ENCODE results near the gene SLC22A13. TPM values are rescaled to one million over a fixed set of nuclear protein-coding genes. Genes with fewer than 3 reads are reported as not detected.

Gene SLC22A13
- total RNA-seq, 1 experiment from 2014 or later, result 0.33 TPM

GRCh38 chr3:38308456-38308855, 42.8 kb downstream of the SLC22A13 start:
- ChIA-PET CTCF (interaction anchor here (0.7 kb wide), 1 partner anchor 94 kb away, joined by 3 read pairs; no protein-coding TSS in a partner anchor), POLR2A (no interaction called here)
- Histone ChIP-seq H3K4me3 (ENCODE audit: low read depth in 2 of 2, low read length in 2 of 2) (no peak overlapping the region), H3K27ac (ENCODE audit: low read length) (no peak overlapping the region), H3K9me3 (ENCODE audit: control insufficient read depth, insufficient read depth, low read depth, low read length) (no peaks in the 10 kb centered on the region), H3K4me1 (ENCODE audit: control insufficient read depth, insufficient read depth, low read length) (no peaks in the 10 kb centered on the region), H3K27me3 (ENCODE audit: control insufficient read depth, insufficient read depth, low read length) (no peaks in the 10 kb centered on the region), H3K36me3 (ENCODE audit: control insufficient read depth, insufficient read depth, low read length) (no peaks in the 10 kb centered on the region)
- DNase-seq (ENCODE audit: low read depth, low spot score) (no peak), ATAC-seq (no peak)
- TF ChIP-seq TCF7L2 (IDR thresholded peaks at IDR 0.05; ENCODE audit: low read depth, low read length), result no peak
- no peak for TF ChIP-seq REST (IDR thresholded peaks at IDR 0.05; ENCODE audit: insufficient read depth in 1 of 2, low read depth in 2 of 2, low read length in 1 of 2)
- TF ChIP-seq, protein P1, sequence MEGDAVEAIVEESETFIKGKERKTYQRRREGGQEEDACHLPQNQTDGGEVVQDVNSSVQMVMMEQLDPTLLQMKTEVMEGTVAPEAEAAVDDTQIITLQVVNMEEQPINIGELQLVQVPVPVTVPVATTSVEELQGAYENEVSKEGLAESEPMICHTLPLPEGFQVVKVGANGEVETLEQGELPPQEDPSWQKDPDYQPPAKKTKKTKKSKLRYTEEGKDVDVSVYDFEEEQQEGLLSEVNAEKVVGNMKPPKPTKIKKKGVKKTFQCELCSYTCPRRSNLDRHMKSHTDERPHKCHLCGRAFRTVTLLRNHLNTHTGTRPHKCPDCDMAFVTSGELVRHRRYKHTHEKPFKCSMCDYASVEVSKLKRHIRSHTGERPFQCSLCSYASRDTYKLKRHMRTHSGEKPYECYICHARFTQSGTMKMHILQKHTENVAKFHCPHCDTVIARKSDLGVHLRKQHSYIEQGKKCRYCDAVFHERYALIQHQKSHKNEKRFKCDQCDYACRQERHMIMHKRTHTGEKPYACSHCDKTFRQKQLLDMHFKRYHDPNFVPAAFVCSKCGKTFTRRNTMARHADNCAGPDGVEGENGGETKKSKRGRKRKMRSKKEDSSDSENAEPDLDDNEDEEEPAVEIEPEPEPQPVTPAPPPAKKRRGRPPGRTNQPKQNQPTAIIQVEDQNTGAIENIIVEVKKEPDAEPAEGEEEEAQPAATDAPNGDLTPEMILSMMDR (IDR thresholded peaks at IDR 0.05), result no peak
- no peak for TF ChIP-seq POLR2AphosphoS5 (IDR thresholded peaks at IDR 0.05; ENCODE audit: low read depth, low read length)
- TF ChIP-seq SIN3A (IDR thresholded peaks at IDR 0.05; ENCODE audit: borderline replicate concordance, insufficient read depth, low read depth, low read length), result no peak
- in situ Hi-C loops (cut with HindIII; ENCODE audit: low pct_unique_long_range_greater_than_20kb, low sequenced_read_pairs) (no loop called here), intact Hi-C loops (cut with micrococcal nuclease; ENCODE audit: unreplicated experiment) (no loop called here)
- BruUV-seq (replicated peaks), result no TSS peak

DNA sequence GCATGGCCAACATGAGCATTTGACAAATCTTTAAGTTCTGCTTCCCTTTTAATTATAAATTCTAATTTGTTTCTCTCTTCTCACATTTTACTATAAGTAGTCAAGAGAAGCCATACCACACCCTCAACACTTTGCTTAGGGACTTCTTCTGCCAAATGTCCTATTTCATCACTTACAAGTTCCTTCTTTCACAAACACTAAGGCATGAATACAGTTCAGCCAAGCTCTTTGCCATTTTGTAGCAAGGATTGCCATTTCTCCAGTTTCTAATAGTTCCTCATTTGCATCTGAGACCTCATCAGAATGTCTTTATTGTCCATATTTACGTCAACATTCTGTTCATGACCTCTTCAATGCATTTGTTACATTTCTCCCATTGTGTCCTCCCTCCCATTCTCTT, 45.9 kb downstream of the SLC22A13 start:
- no peak for ATAC-seq
- in situ Hi-C loops (cut with HindIII; ENCODE audit: low pct_unique_long_range_greater_than_20kb, low sequenced_read_pairs) (no loop called here), intact Hi-C loops (cut with micrococcal nuclease; ENCODE audit: unreplicated experiment) (no loop called here)
- POLR2A ChIA-PET, result no interaction called here
- no peaks in the 10 kb centered on the region for H3K36me3 ChIP-seq (ENCODE audit: control insufficient read depth, insufficient read depth, low read length)
- no peaks in the 10 kb centered on the region for H3K4me1 ChIP-seq (ENCODE audit: control insufficient read depth, insufficient read depth, low read length)
- BruUV-seq (replicated peaks), result no TSS peak
- H3K9me3 ChIP-seq (ENCODE audit: control insufficient read depth, insufficient read depth, low read depth, low read length), result no peaks in the 10 kb centered on the region
- DNase-seq (ENCODE audit: low read depth, low spot score), result no peak
- no peak for TF ChIP-seq POLR2AphosphoS5 (IDR thresholded peaks at IDR 0.05; ENCODE audit: low read depth, low read length)
- TF ChIP-seq REST (IDR thresholded peaks at IDR 0.05; ENCODE audit: insufficient read depth in 1 of 2, low read depth in 2 of 2, low read length in 1 of 2), result no peak
- no peak for TF ChIP-seq TCF7L2 (IDR thresholded peaks at IDR 0.05; ENCODE audit: low read depth, low read length)
- no peak for TF ChIP-seq SIN3A (IDR thresholded peaks at IDR 0.05; ENCODE audit: borderline replicate concordance, insufficient read depth, low read depth, low read length)
- TF ChIP-seq, protein P1 (IDR thresholded peaks at IDR 0.05), result no peak
- CTCF ChIA-PET, result no interaction called here
- no peak overlapping the region for H3K27ac ChIP-seq (ENCODE audit: low read length)
- H3K4me3 ChIP-seq (ENCODE audit: low read depth in 2 of 2, low read length in 2 of 2), result no peak overlapping the region
- H3K27me3 ChIP-seq (ENCODE audit: control insufficient read depth, insufficient read depth, low read length), result no peaks in the 10 kb centered on the region
